ENCODE results near the gene CACNA2D2. TPM values are rescaled to one million over a fixed set of nuclear protein-coding genes. Genes with fewer than 3 reads are reported as not detected.

CACNA2D2 gene
- total and polyA plus RNA-seq, 7 donors: 0.14 to 1.6 (median 0.83) TPM

DNA sequence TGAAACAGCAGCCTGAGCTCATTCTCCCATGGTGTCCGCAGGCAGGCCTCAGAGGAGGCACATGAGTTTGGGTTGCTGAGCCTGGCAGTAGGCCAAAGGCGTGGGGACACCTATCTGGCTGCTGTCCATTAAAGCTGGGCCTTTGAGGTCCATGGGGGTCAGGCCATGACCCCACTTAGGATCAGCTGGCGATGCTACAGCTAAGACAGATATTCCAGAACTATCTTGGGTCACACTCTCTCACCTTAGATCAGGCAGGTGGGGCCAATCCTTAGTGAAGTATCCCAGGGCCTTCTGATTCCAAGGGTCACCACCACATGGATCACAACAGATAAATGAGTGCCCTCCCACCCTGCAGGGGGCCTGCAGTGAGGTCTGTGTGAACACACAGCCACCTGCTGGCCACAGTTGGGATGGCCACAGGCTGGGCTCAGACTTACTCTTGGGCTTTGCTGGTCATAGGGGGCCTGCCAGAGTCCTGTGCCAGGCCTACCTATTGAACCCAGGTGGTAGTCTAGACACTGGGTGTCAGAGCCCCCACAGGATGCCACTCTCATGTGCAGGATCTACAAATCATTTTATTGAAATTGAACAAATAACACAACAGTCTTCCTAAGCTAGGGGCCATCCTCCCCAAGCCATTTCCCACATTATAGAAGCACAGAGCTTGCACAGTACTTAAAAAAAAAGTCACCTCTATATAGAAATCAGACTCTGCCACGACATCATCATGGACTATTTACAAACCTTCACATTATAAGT, 178.9 kb downstream of the CACNA2D2 start:
- intact Hi-C loops (cut with DNase I): loop anchor here in 1 of 2 donors (5.0 kb wide), 1 partner anchor 62 kb away; no protein-coding TSS in a partner anchor
- ATAC-seq: peak in 1 of 4 donors; percentile 26

GRCh38 chr3:50323614-50324199, 179.7 kb downstream of the CACNA2D2 start:
- H3K27ac ChIP-seq: peak overlapping the region; percentile 93
- no peak for TF ChIP-seq CTCF (IDR thresholded peaks at IDR 0.05)
- no peaks in the 10 kb centered on the region for H3K27me3 ChIP-seq (ENCODE audit: insufficient read depth in 3 of 3, low read length in 2 of 3)
- intact Hi-C loops (cut with DNase I): no loop called here
- DNase-seq (peak; percentile 57 to 77), ATAC-seq (no peak)
- 56 to 59% (median 58%) methylated on average over 5 of the region's 5 CpGs for WGBS, 3 donors
- peaks cover 0 to 34% of the 10 kb centered on the region in 2 donors for H3K36me3 ChIP-seq (ENCODE audit: insufficient read depth in 1 of 2, low read depth in 1 of 2)
- peak overlapping the region; percentile 90 for H3K4me3 ChIP-seq
- H3K4me1 ChIP-seq: peaks cover 45% of the 10 kb centered on the region
- H3K9me3 ChIP-seq: no peaks in the 10 kb centered on the region

More for the DNA sequence above, 178.9 kb downstream of the CACNA2D2 start:
- DNase-seq: peak; percentile 74 to 85
- H3K27me3 ChIP-seq (ENCODE audit: insufficient read depth in 3 of 3, low read length in 2 of 3): no peaks in the 10 kb centered on the region
- H3K9me3 ChIP-seq: no peaks in the 10 kb centered on the region
- H3K36me3 ChIP-seq (ENCODE audit: insufficient read depth in 1 of 2, low read depth in 1 of 2): peaks cover 0 to 33% of the 10 kb centered on the region in 2 donors
- TF ChIP-seq CTCF (IDR thresholded peaks at IDR 0.05): peak; percentile 85
- peaks cover 40% of the 10 kb centered on the region for H3K4me1 ChIP-seq
- peak overlapping the region; percentile 93 for H3K27ac ChIP-seq
- H3K4me3 ChIP-seq: peak overlapping the region; percentile 28
- WGBS, 3 donors: 29 to 47% (median 43%) methylated on average over 4 of the region's 4 CpGs

- Histone ChIP-seq H3K27me3 (ENCODE audit: insufficient read depth in 3 of 3, low read length in 2 of 3) (no peaks in the 10 kb centered on the region), H3K4me1 (peaks cover 48% of the 10 kb centered on the region), H3K36me3 (ENCODE audit: insufficient read depth in 1 of 2, low read depth in 1 of 2) (peaks cover 0 to 39% of the 10 kb centered on the region in 2 donors), H3K27ac (peak overlapping the region; percentile 93), H3K9me3 (no peaks in the 10 kb centered on the region), H3K4me3 (peak overlapping the region; percentile 90)
- WGBS, 3 donors: 32 to 48% (median 39%) methylated on average over 4 of the region's 4 CpGs
- peak in 1 of 2 donors; percentile 30 for DNase-seq
- intact Hi-C loops (cut with DNase I): no loop called here
- no peak for TF ChIP-seq CTCF (IDR thresholded peaks at IDR 0.05)
- ATAC-seq: no peak
Measured at GRCh38 chr3:50323092-50323600, 180.3 kb downstream of the CACNA2D2 start.

DNA sequence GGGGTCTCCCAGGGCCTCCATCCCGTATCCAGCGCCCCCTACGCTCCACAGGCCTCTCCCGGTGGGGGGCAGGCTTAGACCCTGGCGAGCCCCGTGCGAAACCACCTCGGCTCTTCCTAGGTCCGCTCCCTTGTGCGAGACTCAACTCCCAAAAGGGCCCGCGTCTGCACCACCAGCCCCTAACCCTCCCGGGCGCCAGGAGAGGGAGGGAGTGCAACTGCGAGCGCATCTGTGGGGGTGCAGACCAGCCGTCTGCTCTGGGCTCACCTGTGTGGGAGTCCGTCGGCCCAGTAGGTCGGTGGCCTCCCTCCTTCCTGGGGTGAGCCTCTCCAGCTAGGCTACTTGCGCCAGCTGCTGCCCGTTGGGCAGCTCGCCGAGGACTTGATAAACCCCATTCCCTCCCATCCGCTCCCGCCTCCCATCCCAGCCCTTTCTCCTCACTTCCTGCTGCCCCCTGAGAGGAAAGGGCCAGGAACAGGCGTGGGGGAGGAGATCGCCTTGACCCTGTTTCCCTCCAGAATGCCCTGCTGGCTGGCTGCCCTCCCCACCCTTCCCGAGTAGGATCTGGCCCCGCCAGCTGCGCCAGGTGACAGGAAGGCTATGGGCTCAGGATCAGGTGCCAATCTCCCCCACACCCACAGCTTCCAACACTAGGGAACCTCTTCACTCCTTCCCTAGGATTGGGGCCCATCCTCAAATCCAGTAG, 180.9 kb downstream of the CACNA2D2 start, which contains the start of gene HYAL2:
Gene HYAL2 (minus strand): TSS at position 360 of the 706 bp plus-strand sequence. CDS start 2,256 bp downstream, outside the sequence.
- intact Hi-C loops (cut with DNase I): no loop called here
- DNase-seq: peak; percentile 62 to 79
- no peak for ATAC-seq
- 39 to 43% (median 39%) methylated on average over 28 to 31 of the region's 31 CpGs for WGBS, 3 donors
- no peak for TF ChIP-seq CTCF (IDR thresholded peaks at IDR 0.05)
- H3K27me3 ChIP-seq (ENCODE audit: insufficient read depth in 3 of 3, low read length in 2 of 3): no peaks in the 10 kb centered on the region
- peak within 1 kb of the TSS; percentile 93 for H3K27ac ChIP-seq
- H3K4me1 ChIP-seq: peaks cover 54% of the 10 kb centered on the region
- no peaks in the 10 kb centered on the region for H3K9me3 ChIP-seq
- peaks cover 0 to 45% of the 10 kb centered on the region in 2 donors for H3K36me3 ChIP-seq (ENCODE audit: insufficient read depth in 1 of 2, low read depth in 1 of 2)
- H3K4me3 ChIP-seq: peak within 1 kb of the TSS; percentile 90

All from psoas muscle (tissue), 8 donors.